ENCODE results near the gene RAB3C. TPM values are rescaled to one million over a fixed set of nuclear protein-coding genes. Genes with fewer than 3 reads are reported as not detected.

The RAB3C gene
- total and polyA plus RNA-seq, 12 donors = 0.08 to 4.9 (median 0.37) TPM

DNA sequence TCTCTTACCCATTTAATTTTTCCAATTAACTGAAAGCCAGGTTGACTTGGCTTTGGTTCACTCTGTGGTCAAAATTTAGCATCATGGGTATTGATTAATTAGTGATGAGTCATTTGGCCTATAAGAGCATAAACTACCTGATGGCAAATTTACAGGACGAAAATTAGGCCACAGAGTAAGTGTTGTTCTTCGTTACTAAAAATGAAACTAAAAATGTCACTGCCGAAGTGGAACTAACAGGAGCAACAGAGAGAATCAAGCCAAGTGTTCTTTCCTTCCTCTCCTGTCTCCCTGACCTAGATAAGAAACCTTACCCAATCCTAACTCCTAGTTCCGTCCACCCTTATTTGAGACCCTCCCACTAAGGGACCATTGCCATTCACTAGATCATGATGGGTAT, 176.9 kb downstream of the RAB3C start:
- 7 to 25% methylated on average over 4 of the region's 4 CpGs for WGBS, 2 donors
- H3K27ac ChIP-seq = peak overlapping the region in 4 of 10 donors; percentile 1 to 32 (median 18)
- intact Hi-C loops (cut with DNase I) = no loop called here
- TF ChIP-seq, protein P1, sequence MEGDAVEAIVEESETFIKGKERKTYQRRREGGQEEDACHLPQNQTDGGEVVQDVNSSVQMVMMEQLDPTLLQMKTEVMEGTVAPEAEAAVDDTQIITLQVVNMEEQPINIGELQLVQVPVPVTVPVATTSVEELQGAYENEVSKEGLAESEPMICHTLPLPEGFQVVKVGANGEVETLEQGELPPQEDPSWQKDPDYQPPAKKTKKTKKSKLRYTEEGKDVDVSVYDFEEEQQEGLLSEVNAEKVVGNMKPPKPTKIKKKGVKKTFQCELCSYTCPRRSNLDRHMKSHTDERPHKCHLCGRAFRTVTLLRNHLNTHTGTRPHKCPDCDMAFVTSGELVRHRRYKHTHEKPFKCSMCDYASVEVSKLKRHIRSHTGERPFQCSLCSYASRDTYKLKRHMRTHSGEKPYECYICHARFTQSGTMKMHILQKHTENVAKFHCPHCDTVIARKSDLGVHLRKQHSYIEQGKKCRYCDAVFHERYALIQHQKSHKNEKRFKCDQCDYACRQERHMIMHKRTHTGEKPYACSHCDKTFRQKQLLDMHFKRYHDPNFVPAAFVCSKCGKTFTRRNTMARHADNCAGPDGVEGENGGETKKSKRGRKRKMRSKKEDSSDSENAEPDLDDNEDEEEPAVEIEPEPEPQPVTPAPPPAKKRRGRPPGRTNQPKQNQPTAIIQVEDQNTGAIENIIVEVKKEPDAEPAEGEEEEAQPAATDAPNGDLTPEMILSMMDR (IDR thresholded peaks at IDR 0.05) = no peak
- ATAC-seq (peak in 5 of 8 donors; percentile 34 to 75 (median 61)), DNase-seq (no peak)
- no peaks in the 10 kb centered on the region for H3K27me3 ChIP-seq
- peak overlapping the region in 9 of 10 donors; percentile 6 to 40 (median 30) for H3K4me3 ChIP-seq
- no peaks in the 10 kb centered on the region for H3K36me3 ChIP-seq
- H3K4me1 ChIP-seq = peaks cover 0 to 19% (median 9%) of the 10 kb centered on the region in 9 donors
- H3K9me3 ChIP-seq = no peaks in the 10 kb centered on the region

DNA sequence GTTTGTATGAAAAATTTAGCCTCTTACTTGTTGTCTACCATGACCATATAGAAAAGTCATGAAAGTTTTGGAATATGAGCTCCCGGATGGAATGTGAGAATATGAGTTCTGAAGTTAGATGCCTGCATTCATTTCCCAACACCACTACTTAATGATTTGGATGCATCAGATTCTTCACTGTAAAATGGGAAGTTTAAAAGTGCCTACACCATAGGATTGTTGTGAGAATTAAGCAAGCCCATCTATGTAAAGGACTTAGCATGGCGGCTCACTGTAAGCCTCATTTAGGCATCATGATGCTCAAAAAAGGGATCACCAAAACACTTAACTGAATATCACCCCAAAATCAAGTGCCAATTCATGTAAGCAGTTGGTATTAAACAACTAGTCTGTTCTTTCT, 177.3 kb downstream of the RAB3C start:
- intact Hi-C loops (cut with DNase I) = no loop called here
- peak overlapping the region in 7 of 10 donors; percentile 6 to 40 (median 31) for H3K4me3 ChIP-seq
- no peaks in the 10 kb centered on the region for H3K27me3 ChIP-seq
- peaks cover 0 to 19% (median 9%) of the 10 kb centered on the region in 9 donors for H3K4me1 ChIP-seq
- 80 to 94% methylated on average over 2 of the region's 2 CpGs for WGBS, 2 donors
- ATAC-seq (no peak), DNase-seq (no peak)
- H3K36me3 ChIP-seq = no peaks in the 10 kb centered on the region
- peak overlapping the region in 1 of 10 donors; percentile 1 for H3K27ac ChIP-seq
- TF ChIP-seq, protein P1 (IDR thresholded peaks at IDR 0.05) = no peak
- no peaks in the 10 kb centered on the region for H3K9me3 ChIP-seq

DNA sequence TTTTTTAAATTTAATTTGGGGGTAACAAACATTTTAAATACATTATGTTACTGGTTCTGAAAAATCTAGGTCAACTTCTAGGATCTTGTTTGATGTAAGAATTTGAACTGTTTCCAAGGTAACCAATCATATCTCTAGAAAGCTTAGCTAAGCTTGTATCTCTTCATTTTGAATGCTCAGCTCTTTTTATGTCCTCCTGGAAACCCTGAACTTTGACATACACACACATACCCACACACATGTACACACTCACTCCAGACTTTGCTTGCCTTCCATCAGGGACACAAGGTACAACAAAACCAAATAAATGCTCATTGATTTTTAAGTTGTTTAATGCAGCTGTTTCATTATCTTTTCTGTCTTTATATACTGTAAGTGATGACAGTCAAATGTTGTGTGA, 178.5 kb downstream of the RAB3C start:
- H3K4me3 ChIP-seq = no peak overlapping the region
- no peaks in the 10 kb centered on the region for H3K9me3 ChIP-seq
- intact Hi-C loops (cut with DNase I) = no loop called here
- H3K4me1 ChIP-seq = peaks cover 0 to 19% (median 9%) of the 10 kb centered on the region in 9 donors
- ATAC-seq (no peak), DNase-seq (no peak)
- no peaks in the 10 kb centered on the region for H3K27me3 ChIP-seq
- no peak overlapping the region for H3K27ac ChIP-seq
- no peaks in the 10 kb centered on the region for H3K36me3 ChIP-seq
- TF ChIP-seq, protein P1 (IDR thresholded peaks at IDR 0.05) = no peak

- Histone ChIP-seq H3K36me3 (no peaks in the 10 kb centered on the region), H3K9me3 (no peaks in the 10 kb centered on the region), H3K27me3 (no peaks in the 10 kb centered on the region), H3K4me3 (no peak overlapping the region), H3K4me1 (peaks cover 0 to 19% (median 9%) of the 10 kb centered on the region in 9 donors), H3K27ac (no peak overlapping the region)
- intact Hi-C loops (cut with DNase I) = no loop called here
- DNase-seq (no peak), ATAC-seq (no peak)
- TF ChIP-seq, protein P1 (IDR thresholded peaks at IDR 0.05) = no peak
Observed at GRCh38 chr5:58763390-58763789, 180.5 kb downstream of the RAB3C start.

All from heart right ventricle (tissue), 16 donors.